GM19452 (cell line): Measurements from ENCODE around the gene TMEM263.

Experiments used
- ATAC-seq: cut with Tn5 transposase; IDR thresholded peaks from one replicate; pipeline ENCODE4 v1.9.1; 2021; ENCODE audit not compliant: unreplicated experiment

Gene TMEM263

DNA sequence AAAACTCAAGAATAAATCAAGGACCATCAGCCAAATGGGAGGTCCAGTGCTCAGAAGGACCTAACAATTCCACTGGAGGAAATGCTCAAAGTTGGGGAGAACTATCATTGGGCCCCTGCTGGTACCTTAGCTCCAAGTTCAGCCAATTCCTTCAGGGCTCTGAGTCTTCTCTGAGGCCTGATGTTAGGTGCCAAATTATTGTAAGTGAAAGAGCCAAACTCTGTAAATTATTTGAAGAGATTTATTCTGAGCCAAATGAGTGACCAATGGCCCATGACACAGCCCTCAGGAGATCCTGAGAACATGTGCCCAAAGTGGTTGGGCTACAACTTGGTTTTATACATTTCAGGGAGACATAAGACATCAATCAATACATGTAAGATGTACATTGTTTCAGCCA lies 8.2 kb upstream of the TMEM263 start:
- ATAC-seq = no peak

DNA sequence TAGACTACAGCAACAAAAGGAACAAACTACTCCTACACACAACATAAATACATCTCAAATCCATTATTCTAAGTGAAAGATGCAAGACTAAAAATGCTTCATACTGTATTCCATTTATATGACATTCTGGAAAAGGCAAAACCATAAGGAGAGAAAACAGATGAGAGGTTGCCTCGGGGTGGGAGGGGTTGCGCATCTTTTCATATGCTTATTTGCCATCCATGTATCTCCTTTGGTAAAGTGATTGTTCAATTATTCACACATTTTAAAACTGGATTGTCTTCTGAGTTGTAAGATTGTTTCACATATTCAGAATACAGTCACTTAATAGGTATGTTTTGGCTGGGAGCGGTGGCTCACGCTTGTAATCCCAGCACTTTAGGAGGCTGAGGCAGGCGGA lies 5.1 kb upstream of the TMEM263 start:
- no peak for ATAC-seq

DNA sequence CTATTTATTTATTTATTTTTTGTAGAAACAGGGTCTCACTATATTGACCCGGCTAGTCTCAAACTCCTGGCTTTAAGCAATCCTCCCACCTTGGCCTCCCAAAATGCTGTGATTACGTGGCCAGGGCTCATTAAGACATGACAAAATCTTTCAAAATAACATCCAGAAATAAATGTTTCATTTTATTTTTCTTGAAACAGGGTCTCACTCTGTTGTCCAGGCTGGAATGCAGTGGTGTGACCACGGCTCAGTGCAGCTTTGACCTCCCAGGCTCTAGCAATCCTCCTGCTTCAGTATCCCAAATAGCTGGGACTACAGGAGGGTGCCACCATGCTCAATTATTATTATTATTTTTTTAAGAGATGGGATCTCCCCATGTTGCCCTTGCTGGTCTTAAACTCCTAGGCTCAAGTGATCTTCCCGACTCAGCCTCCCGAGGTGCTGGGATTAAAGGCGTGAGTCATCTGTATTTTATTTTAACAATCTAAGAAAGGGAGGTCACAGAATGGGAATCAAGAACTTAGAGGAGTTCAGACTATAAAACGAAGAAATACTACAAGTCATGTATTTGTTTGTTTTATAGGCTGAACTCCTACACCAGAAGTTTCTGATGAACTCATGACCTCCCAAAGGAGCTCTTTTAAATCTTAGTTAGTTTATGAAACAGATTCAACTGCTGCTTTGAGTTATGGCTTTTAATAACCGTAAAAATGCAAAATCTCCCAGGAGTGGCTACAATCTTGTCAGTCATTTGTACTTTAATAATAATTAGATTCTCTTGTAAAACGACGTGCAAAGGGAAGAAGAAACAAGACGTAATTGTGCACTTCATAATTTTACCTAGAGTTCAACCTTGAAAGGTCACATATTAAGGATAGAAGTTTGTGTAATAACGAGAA lies 2.1 kb upstream of the TMEM263 start:
- no peak for ATAC-seq

DNA sequence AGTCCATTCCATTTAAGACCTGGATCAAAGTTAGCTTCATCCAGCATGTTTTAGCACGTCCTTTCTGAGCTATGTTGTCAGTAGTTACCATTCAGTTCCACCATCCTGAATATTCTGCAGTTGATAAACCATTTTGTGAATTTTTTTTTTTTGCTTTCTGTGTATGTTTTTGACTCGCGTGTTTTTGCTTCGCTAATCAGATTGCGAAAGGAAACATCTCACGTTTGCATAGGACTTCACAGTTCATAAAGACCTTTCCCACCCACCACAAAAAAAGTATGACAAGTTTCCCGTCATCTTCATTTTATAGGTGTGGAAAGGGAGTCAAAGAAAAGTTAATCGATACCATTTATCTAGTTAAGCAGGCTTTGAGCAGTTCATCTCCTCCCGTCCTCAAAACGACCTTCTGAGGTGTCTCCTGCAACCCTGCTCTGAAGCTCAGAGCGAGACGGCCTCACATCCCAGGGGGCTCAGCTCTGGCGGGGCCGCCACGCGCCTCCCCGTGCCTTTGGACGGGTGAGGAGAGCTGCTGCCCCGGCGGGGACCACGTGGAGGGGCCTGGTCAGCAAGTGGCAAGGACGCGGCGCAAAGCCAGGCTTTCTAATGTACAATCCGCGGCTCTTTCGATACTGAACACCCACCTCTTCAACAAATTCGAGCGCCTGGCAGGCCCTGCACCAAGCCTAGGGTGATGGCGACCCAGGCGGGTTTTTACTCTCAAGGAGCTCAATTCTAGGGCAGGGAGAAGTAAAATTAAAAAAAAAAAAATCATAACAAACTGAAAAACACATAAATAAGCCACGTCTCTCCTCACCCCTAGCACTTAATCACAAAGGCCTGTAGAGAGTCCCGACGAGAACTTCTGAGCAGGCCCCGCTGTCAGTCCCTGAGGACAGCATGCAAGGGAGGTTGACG lies 988 bp upstream of the TMEM263 start:
- peak; percentile 15 for ATAC-seq

DNA sequence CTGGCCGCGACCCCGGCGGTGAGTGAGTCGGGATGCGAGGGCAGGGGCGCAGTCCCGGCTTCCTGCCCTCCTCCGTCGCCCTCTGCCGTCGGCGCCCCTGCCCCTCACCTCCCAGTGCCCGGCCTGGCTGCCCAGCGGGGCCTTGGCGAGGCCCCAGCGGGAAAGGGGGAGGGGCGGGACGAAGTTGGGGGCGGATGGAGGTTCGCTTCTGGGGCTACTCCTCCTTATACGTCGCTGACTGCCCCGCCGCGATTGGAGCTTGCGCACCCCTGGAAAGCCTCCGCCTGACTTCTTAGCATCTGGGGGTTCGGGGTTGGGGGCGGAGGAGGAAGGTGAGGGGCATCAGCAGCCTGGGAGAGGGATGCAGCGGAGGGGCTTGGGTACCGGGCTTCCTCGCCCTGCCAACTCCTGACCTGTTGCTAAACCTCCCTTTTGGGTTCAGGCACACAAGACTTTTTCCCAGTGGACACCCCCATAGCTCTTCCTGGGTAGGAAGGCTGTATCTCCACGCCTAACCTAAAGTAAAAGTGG lies 406 bp downstream of the TMEM263 start:
- ATAC-seq = peak; percentile 40

DNA sequence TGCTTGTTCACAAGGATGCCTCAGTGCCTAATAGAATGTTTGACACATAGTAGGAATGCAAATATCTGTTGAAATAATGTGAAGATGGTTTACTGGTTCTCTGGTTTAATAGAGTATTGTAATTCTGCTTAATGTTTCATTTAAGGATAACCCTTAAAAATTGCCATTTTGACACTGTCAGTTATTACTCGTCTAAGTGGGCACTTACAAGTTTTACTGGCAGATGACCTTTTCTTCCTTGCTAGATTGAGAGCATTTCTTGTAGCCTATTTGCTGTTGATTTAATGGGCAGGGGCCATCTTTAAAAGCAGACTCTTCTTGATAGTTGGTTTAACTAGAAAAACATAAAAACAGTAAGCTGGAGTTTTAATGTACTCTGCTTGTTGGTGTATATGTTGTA lies 1.9 kb downstream of the TMEM263 start:
- ATAC-seq = no peak

DNA sequence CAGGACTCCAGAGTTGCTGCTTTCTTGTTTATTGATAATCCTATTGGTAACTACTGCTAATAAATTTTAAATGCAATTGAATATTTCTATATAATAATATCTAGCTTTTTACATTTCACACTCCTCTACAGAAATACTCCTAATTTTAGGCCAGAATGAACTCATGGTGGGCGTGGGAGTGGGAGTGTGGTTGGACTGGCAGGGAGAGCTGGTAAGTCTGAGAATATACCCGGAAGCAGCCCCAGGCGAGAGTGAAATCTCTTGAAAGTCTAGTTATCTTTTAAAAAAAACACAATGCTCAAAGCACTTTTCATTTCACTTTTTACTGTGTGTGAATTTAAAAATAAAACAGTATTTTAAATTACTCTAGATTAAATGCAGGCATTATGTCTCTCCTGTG lies 4.7 kb downstream of the TMEM263 start:
- ATAC-seq = no peak

DNA sequence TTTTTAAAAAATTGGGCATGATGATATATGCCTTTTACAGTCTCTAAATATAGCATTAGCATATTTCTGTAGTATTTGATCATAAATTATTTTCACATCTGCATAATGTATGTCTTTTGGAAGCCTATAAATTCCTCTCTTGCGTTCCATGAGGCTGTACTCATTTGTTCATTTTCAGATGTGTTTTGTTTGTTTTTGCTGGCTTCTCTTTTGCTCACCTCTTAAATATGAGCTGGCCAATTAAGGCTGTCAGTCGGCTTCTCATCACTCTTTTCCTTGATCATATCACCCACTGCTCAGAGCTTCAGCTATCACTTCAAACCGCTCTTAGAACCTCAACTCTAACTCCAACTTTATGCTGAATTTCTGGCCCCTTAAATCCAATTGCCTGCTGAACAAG lies 6.6 kb downstream of the TMEM263 start:
- no peak for ATAC-seq

DNA sequence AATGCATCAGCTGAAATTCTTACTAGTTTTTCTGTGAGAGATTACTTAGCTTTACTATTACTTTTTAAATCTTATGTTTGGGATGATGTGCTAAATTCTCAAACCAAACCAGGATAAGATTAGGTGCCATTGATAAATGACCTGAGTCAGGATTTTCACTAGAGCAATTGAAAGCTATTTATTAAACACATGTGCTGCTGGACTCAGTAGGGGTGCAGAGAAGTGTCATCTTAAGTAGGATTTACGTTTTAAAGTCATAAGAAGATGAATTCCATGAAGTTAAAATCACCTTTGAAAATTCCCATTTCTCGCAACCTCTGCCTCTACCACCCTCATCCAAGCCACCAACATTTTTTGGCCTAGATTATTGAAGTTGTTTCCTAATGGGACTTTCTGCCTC lies 8.8 kb downstream of the TMEM263 start:
- ATAC-seq = no peak

DNA sequence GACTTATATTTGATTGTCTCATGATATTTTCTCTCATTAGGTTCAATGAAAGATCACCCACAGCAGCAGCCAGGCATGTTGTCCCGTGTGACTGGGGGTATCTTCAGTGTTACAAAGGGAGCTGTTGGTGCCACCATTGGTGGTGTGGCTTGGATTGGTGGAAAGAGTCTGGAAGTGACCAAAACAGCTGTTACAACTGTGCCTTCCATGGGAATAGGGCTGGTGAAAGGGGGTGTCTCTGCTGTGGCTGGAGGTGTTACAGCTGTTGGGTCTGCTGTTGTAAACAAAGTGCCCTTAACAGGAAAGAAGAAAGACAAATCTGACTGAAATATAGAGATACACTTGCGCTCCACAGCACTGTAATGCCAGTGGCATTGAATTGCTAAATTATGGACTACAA lies 15.4 kb downstream of the TMEM263 start:
- no peak for ATAC-seq

DNA sequence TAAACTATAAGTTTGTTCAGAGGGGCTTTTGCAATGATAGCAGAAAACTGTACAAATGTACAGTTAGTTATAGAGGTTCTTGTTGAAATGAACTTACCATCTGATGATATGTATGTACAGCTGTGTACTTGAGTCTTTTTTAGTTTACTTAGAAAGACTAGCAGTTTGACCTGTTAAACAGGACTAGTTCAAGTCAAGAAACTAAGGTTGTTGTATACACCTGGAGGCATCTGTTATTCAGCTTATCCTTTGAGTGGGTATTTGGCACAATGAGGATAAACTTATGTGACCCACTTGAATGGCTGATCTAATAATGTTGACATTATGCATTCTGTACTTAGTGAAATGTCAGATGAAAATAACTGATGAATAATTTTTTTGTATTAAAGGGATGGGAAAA lies 17.8 kb downstream of the TMEM263 start:
- no peak for ATAC-seq

DNA sequence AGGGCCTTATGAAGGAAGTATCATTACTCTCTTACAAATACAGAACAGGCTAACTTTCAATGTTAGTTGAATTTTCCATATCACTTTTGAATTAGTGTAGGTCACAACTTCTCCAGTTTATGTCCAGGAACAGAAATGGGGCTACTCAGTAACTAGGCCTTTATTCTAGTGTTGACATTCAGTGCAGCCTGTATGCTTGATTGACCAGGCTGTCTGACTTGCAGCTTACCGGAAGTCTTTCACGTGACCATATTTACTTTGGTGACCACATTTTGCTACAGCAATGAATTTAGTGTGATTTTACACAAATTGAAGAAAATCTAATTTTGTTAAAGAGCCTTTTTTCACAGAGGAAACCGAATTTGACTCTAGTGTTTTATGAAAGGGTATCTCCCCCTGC lies 18.8 kb downstream of the TMEM263 start:
- ATAC-seq = peak; percentile 77

DNA sequence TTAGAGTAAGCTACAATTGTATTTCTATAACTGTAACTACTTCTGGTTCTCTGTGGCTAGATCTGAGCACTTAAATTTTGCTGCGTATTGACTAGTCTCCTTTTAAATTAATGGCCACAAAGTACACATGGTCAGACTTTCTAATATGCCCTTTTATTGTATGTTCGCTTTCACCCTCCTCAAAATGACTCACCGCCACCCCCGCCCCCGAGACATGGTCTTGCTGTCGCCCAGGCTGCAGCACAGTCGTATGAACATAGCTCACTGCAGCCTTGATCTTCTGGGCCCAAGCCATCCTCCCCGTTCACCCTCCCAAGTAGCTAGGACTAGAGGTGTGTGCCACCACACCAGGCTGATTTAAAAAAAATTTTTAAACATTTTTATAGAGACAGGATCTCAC lies 19.4 kb downstream of the TMEM263 start:
- no peak for ATAC-seq

DNA sequence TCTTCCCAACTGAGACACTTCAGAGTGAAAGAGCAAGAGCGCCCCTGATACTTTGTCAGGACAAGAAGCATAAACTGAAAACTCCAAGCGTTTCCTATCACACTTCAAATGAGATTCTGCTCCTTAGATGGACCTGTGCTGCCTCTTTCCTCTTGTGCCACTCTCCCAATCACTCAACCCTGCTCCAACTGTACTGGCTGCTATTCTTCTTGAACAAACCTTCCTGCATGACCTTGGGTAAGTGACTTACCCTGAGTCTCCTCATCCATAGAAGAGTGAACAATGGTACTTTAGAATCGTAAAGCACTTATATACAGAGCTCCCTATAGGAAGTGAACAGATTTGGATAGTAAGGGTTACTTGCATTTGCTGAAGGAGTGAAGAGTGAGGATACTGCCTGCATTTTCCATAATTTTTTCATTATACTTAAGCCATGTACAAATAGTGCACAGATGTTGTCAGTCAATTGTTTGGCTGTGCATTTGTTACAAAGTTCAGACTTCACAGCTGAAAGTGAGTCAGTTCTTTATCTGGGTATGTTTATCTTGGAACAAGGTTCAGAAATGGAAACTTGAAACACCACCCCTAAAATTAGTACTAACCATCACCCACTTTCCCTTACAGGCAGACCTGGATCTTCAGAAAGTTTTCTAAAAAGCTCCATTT lies 20.4 kb downstream of the TMEM263 start:
- ATAC-seq = no peak

DNA sequence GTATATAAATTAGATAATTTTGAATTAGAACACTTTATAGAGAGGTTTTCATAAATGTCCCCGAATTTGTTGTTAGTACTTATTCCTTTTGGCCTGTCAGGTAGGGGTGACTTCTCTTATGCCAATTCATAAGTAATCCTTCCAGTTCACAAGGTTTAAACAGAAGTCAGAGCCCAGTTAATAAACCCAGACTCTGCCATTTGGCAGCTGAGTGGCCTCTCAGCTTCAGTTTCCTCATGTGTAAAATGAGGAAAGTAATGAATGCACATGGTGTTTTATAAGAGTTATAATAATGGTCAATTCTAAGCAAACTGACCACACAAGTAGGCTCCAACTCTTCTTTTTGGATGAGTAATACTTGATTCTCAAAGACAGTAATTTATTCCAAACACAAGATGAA lies 21.0 kb downstream of the TMEM263 start:
- no peak for ATAC-seq

DNA sequence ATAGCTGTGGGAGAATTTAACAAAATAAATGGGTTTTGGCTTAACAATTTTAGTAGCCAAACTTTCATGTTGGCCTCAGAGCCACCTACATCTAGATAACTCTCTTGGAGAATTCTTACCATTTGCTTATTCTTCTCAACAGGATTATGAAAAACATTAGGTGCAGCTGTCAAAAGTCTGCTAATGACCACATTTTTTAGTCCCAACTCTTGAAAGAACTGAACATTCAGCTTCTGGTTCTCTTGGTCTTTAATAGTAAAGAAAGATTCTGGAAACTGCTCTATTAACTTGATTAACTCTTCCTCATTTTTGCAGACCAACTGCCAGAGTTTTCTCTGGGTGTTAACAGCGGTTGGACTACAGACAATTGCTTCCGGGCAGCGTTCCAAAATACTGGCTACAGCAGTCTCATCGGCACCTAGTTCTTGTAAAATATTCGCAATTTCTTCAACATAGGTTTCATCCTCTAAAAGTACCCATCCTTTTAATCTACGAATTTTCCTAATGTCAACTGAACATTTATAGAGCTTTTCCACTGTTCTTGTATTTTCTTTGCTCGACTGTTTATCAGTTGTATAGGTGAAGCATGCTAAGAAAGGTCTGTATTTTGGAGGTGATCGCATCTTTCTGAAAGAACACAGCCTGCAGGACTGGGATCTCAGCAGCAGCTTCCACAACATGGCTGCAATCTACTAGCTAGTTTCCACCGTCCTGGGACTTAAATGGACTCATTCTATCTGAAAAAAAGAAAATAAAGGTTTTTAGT lies 22.5 kb downstream of the TMEM263 start:
- no peak for ATAC-seq

DNA sequence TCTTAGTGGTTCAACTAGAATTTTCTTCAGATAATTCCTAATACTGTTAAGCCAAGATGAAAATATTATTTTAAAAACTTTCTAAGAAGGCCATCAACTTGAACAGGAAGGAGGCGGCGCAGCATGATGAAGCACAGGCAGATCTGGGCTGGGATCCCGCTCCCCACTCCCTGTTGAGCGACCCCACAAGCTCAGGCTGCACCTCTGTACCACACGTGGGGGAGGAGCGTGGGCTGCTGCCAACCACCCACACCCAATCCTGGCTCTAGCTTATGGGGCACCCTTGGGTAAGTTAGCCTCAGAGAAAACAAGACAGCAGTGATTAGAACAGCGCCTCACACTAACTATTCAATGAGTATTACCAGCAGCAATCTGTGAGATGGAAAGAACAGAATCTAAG lies 25.2 kb downstream of the TMEM263 start:
- no peak for ATAC-seq

DNA sequence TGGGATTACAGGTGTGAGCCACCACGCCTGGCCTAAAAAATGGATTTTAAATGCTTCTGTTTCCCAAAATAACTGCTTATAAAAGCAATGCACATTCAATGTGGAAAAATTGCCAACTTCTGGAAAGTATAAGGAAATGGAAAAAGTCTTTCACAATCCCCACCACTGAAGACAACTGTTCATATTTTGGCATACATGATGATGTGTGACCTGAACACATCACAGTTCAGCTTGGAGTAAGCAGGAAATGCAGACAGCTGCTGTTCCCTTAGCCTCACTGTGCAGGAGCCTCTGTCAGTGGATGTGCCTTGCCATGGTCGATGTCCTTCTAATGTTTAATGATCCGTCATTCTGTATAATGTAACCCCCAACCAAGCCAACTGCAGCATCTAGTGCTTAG lies 26.1 kb downstream of the TMEM263 start:
- no peak for ATAC-seq

DNA sequence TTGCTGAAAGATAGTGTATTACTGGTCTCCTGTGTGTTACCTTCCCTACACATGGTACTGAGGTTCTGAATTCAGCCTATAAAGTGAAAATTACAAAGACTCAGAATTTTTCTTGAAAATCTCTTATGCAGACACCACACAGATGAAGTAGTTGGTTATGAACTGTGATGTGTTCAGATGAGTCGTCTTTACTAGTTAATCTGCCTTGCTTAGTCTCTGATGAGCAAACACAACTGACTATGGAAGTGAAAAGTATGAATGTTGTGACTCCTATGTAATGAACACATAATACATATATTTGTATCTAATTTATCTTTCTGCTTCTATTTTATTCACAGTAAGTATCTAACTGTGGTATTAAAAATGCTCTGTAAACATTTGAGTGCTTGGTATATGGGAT lies 26.5 kb downstream of the TMEM263 start:
- no peak for ATAC-seq

DNA sequence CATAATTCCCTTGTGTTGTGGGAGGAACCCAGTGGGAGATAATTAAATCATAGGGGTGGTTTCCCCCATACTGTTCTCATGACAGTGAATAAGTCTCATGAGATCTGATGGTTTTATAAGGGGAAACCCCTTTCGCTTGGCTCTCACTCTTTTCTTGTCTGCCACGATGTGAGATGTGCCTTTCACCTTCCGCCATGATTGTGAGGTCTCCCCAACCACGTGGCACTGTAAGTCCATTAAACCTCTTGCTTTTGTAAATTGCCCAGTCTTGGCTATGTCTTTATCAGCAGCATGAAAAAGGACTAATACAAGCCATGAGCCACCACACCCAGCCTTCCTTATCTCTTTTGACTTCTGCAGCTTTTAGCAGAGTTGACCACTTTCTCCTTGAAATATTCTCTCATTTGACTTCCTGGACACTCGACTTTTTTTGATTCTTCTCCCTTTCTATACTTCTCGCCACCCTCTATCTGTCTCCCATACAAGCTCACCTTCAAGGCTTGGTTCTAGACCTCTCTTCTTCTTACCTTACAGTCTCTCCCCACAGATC lies 29.0 kb downstream of the TMEM263 start:
- ATAC-seq = no peak
